Neural cell (in vitro differentiated cells): ENCODE results near the gene MEAF6. TPM values are rescaled to one million over a fixed set of nuclear protein-coding genes. Genes with fewer than 3 reads are reported as not detected.
A peak's percentile ranks its signal among the peaks of the same experiment; 100 is the strongest.

ENCODE experiments used
- H2AFZ ChIP-seq: fragments of 200-600, 300-800 bp; sonication (generic), shearing (Covaris generic); 2 replicates; pipeline ENCODE4 v1.6.0; 2014; ENCODE audit warnings: low read depth, mild to moderate bottlenecking, antibody characterized with exemption, low read length, moderate library complexity
- H3F3A ChIP-seq: fragments of 200-600 bp; shearing (Covaris generic); 2 replicates; pipeline ENCODE4 v1.6.1; 2016; ENCODE audit warnings: mild to moderate bottlenecking, moderate library complexity, mixed read lengths, antibody characterized with exemption, low read length; ENCODE audit not compliant: insufficient read depth, poor library complexity, severe bottlenecking
- H3K27ac ChIP-seq: fragments of 200-600, 300-800 bp; sonication (generic), shearing (Covaris generic); 2 replicates; pipeline ENCODE4 v1.5.1; 2014; ENCODE audit warnings: mild to moderate bottlenecking, low read length, moderate library complexity
- H3K27me3 ChIP-seq: fragments of 300-800, 200-600 bp; sonication (generic), shearing (Covaris generic); 2 replicates; pipeline ENCODE4 v1.6.0; 2014; ENCODE audit warnings: mild to moderate bottlenecking, low read depth, low read length, moderate library complexity; ENCODE audit not compliant: insufficient read depth
- H3K36me3 ChIP-seq: fragments of 300-800, 200-600 bp; sonication (generic), shearing (Covaris generic); 2 replicates; pipeline ENCODE4 v1.5.1; 2014; ENCODE audit warnings: mild to moderate bottlenecking, antibody characterized with exemption, low read length, moderate library complexity; ENCODE audit not compliant: insufficient read depth
- H3K4me2 ChIP-seq: fragments of 300-800, 200-600 bp; sonication (generic), shearing (Covaris generic); 2 replicates; pipeline ENCODE4 v1.6.0; 2014; ENCODE audit warnings: mild to moderate bottlenecking, low read length
- H3K4me3 ChIP-seq: fragments of 300-800, 200-600 bp; sonication (generic), shearing (Covaris generic); 2 replicates; pipeline ENCODE4 v1.5.1; 2014; ENCODE audit warnings: mild to moderate bottlenecking, low read length, moderate library complexity
- H3K79me2 ChIP-seq: fragments of 200-600 bp; shearing (Covaris generic); replicated peaks from 2 replicates; pipeline ENCODE4 v1.6.0; 2014; ENCODE audit warnings: mild to moderate bottlenecking, low read length, moderate library complexity; ENCODE audit not compliant: insufficient read depth
- H3K9ac ChIP-seq: fragments of 300-800, 200-600 bp; sonication (generic), shearing (Covaris generic); 2 replicates; pipeline ENCODE4 v1.6.1; 2016; ENCODE audit warnings: mild to moderate bottlenecking, low read length, mixed read lengths
- H3K9me2 ChIP-seq: fragments of 200-600 bp; shearing (Covaris generic); 2 replicates; pipeline ENCODE4 v1.6.1; 2016; ENCODE audit warnings: mild to moderate bottlenecking, low read length, mixed read lengths; ENCODE audit not compliant: insufficient read depth
- H3K9me3 ChIP-seq: fragments of 200-600, 300-800 bp; sonication (generic), shearing (Covaris generic); 2 replicates; pipeline ENCODE4 v1.6.1; 2016; ENCODE audit warnings: mild to moderate bottlenecking, mixed run types, low read length, moderate library complexity, mixed read lengths
- H4K20me1 ChIP-seq: fragments of 200-600 bp; shearing (Covaris generic); 2 replicates; pipeline ENCODE4 v1.6.1; 2016; ENCODE audit warnings: mild to moderate bottlenecking, mixed run types; ENCODE audit not compliant: insufficient read depth
- CTCF ChIP-seq: fragments of 450-650 bp; IDR thresholded peaks from 2 replicates; pipeline ENCODE4 v1.5.1; 2014; ENCODE audit warnings: antibody characterized with exemption, mild to moderate bottlenecking, moderate library complexity; ENCODE audit not compliant: poor library complexity, severe bottlenecking
- EP300 ChIP-seq: fragments of 450-650 bp; conservative IDR thresholded peaks from 2 replicates; pipeline ENCODE4 v1.6.1; 2014; ENCODE audit warnings: antibody characterized with exemption, mild to moderate bottlenecking, moderate library complexity; ENCODE audit not compliant: poor library complexity, severe bottlenecking
- EZH2 ChIP-seq: fragments of 200-600, 300-800 bp; shearing (Covaris generic), sonication (generic); IDR thresholded peaks from 2 replicates; pipeline ENCODE4 v1.6.1; 2014; ENCODE audit warnings: antibody characterized with exemption, low read length, borderline replicate concordance, mild to moderate bottlenecking; ENCODE audit not compliant: insufficient read depth, poor library complexity, severe bottlenecking
- MXI1 ChIP-seq: fragments of 450-650 bp; conservative IDR thresholded peaks from 2 replicates; pipeline ENCODE4 v1.6.1; 2014; ENCODE audit warnings: antibody characterized with exemption, mild to moderate bottlenecking; ENCODE audit not compliant: poor library complexity, severe bottlenecking
- POLR2AphosphoS5 ChIP-seq: IDR thresholded peaks from 2 replicates; pipeline ENCODE4 v1.6.1; 2012
- RAD21 ChIP-seq: fragments of 450-650 bp; conservative IDR thresholded peaks from 2 replicates; pipeline ENCODE4 v1.6.1; 2014; ENCODE audit warnings: antibody characterized with exemption, mild to moderate bottlenecking, moderate library complexity
- REST ChIP-seq: IDR thresholded peaks from 2 replicates; pipeline ENCODE4 v1.6.1; 2012; ENCODE audit warnings: borderline replicate concordance
- SMC3 ChIP-seq: fragments of 450-650 bp; conservative IDR thresholded peaks from 2 replicates; pipeline ENCODE4 v1.6.1; 2014; ENCODE audit warnings: antibody characterized with exemption, mild to moderate bottlenecking, moderate library complexity; ENCODE audit not compliant: poor library complexity
- TAF1 ChIP-seq: IDR thresholded peaks from 2 replicates; pipeline ENCODE4 v1.6.1; 2012; ENCODE audit warnings: low read depth
- polyA plus RNA-seq: library from polyadenylated mRNA; depleted of rRNA; stranded (reverse); fragments of >200 nt; gene quantifications from 2 replicates; pipeline ENCODE4 v1.2.3, GENCODE V29; 2014

MEAF6 gene
- polyA plus RNA-seq, 1 donor from 2014 or later = 351 TPM

- TF ChIP-seq EP300 (no peak), SMC3 (no peak), REST (no peak), MXI1 (no peak), TAF1 (no peak), CTCF (no peak), POLR2AphosphoS5 (no peak), RAD21 (no peak), EZH2 (no peak)
- no peaks in the 10 kb centered on the region for H3K79me2 ChIP-seq
Measured at GRCh38 chr1:37475380-37476086, 39.0 kb downstream of the MEAF6 start.

GRCh38 chr1:37474697-37475379 lies 39.7 kb downstream of the MEAF6 start:
- Histone ChIP-seq H3K9me3 (no peaks in the 10 kb centered on the region), H2AFZ (no peak overlapping the region), H4K20me1 (no peaks in the 10 kb centered on the region), H3K9ac (peak overlapping the region; percentile 54), H3K27me3 (peaks cover 6% of the 10 kb centered on the region), H3K36me3 (no peaks in the 10 kb centered on the region), H3K27ac (no peak overlapping the region), H3K79me2 (no peaks in the 10 kb centered on the region), H3K4me3 (peak overlapping the region; percentile 69), H3F3A (no peaks in the 10 kb centered on the region), H3K9me2 (no peaks in the 10 kb centered on the region), H3K4me2 (no peak overlapping the region)
- no peak for TF ChIP-seq CTCF
- TF ChIP-seq POLR2AphosphoS5 = no peak
- TF ChIP-seq RAD21 = no peak
- no peak for TF ChIP-seq SMC3
- no peak for TF ChIP-seq MXI1
- TF ChIP-seq REST = no peak
- no peak for TF ChIP-seq TAF1

More at GRCh38 chr1:37475380-37476086, 39.0 kb downstream of the MEAF6 start:
- Histone ChIP-seq H3K4me3 (no peak overlapping the region), H3F3A (no peaks in the 10 kb centered on the region), H2AFZ (no peak overlapping the region), H3K36me3 (no peaks in the 10 kb centered on the region), H3K9ac (no peak overlapping the region), H3K4me2 (no peak overlapping the region), H3K9me3 (no peaks in the 10 kb centered on the region), H3K9me2 (no peaks in the 10 kb centered on the region), H4K20me1 (no peaks in the 10 kb centered on the region), H3K27me3 (peaks cover 6% of the 10 kb centered on the region), H3K27ac (no peak overlapping the region)
